Activated CD8-positive, alpha-beta T cell treated with anti-CD3 and anti-CD28 coated beads for 36 hours (primary cell): ENCODE measurements around the gene SLCO2A1. TPM values are rescaled to one million over a fixed set of nuclear protein-coding genes. Genes with fewer than 3 reads are reported as not detected.

Source experiments
- ATAC-seq: fragments of 200-7000 bp; cut with Tn5 transposase; one replicate; pipeline ENCODE4 v1.10.0; 2021; ENCODE audit warnings: mild to moderate bottlenecking, moderate library complexity
- CTCF ChIA-PET: fragments of 350-600 bp; sonication (Branson Sonifier 250); formaldehyde crosslinking; loops from one replicate; lab custom pipeline; 2021; ENCODE audit warnings: antibody characterized with exemption; lab: Charles Lee
- POLR2A ChIA-PET: fragments of 350-600 bp; sonication (Branson Sonifier 250); formaldehyde crosslinking; loops from one replicate; lab custom pipeline; 2021; ENCODE audit warnings: antibody characterized with exemption; lab: Charles Lee
- DNase-seq: peaks from one replicate; pipeline ENCODE4 v3.0.0-alpha.2; 2020
- H3K27ac Mint-ChIP-seq: one replicate; pipeline ENCODE4 v1.8.0; 2021; ENCODE audit warnings: mild to moderate bottlenecking, mixed read lengths
- H3K27me3 Mint-ChIP-seq: one replicate; pipeline ENCODE4 v1.8.0; 2021; ENCODE audit warnings: mixed read lengths
- H3K36me3 Mint-ChIP-seq: one replicate; pipeline ENCODE4 v1.8.0; 2021; ENCODE audit warnings: low read depth, mixed read lengths
- H3K4me1 Mint-ChIP-seq: one replicate; pipeline ENCODE4 v1.8.0; 2021; ENCODE audit warnings: low read depth, mixed read lengths
- H3K4me3 Mint-ChIP-seq: one replicate; pipeline ENCODE4 v1.8.0; 2021; ENCODE audit warnings: mild to moderate bottlenecking, moderate library complexity, mixed read lengths
- H3K9me3 Mint-ChIP-seq: one replicate; pipeline ENCODE4 v1.8.0; 2021; ENCODE audit warnings: mixed read lengths
- intact Hi-C: fragments of 100-400 bp; cut with micrococcal nuclease; formaldehyde crosslinking; loops from one replicate; pipeline ENCODE4 v1.10.0; 2022
- total RNA-seq, 2 experiments: library from RNA; stranded (reverse); gene quantifications; one replicate each; pipeline ENCODE4 v1.2.3, GENCODE V29; 2021
- TF ChIP-seq, protein P1 (sequence below): fragments of 200-600 bp; IDR thresholded peaks from one replicate; pipeline ENCODE4 v1.8.0; 2022; ENCODE audit warnings: antibody characterized with exemption, mild to moderate bottlenecking

SLCO2A1 gene
- total RNA-seq, 2 experiments from 2014 or later = not detected

DNA sequence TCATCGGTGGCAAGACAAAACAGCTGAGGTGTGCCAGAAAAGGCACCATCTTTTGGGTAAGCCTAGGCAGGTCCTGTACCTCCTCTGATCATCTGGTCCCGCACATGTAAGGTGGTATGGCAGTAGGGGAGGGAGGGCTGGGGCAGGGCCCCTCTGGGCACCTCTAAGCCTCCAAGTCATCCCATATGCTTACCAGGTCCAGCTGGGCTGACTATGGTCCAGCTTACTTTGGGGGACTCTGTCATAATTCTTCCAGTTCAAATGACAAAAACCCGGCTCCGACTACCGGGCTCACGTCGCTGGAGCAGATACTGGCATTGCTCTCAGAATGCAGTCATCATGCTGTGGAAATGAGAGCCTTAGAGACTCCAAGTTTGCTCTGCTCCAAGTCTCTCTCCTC lies 132.2 kb downstream of the SLCO2A1 start:
- Mint-ChIP-seq H3K27ac (no peak overlapping the region), H3K27me3 (peaks cover 34% of the 10 kb centered on the region), H3K9me3 (no peaks in the 10 kb centered on the region), H3K4me1 (peaks cover 2% of the 10 kb centered on the region), H3K36me3 (no peaks in the 10 kb centered on the region), H3K4me3 (no peak overlapping the region)
- POLR2A ChIA-PET = no interaction called here
- ATAC-seq = no peak
- intact Hi-C loops = no loop called here
- CTCF ChIA-PET = interaction anchor here (1.0 kb wide), 1 partner anchor 29 kb away, joined by 3 read pairs; no protein-coding TSS in a partner anchor
- DNase-seq = no peak
- TF ChIP-seq, protein P1, sequence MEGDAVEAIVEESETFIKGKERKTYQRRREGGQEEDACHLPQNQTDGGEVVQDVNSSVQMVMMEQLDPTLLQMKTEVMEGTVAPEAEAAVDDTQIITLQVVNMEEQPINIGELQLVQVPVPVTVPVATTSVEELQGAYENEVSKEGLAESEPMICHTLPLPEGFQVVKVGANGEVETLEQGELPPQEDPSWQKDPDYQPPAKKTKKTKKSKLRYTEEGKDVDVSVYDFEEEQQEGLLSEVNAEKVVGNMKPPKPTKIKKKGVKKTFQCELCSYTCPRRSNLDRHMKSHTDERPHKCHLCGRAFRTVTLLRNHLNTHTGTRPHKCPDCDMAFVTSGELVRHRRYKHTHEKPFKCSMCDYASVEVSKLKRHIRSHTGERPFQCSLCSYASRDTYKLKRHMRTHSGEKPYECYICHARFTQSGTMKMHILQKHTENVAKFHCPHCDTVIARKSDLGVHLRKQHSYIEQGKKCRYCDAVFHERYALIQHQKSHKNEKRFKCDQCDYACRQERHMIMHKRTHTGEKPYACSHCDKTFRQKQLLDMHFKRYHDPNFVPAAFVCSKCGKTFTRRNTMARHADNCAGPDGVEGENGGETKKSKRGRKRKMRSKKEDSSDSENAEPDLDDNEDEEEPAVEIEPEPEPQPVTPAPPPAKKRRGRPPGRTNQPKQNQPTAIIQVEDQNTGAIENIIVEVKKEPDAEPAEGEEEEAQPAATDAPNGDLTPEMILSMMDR = no peak

DNA sequence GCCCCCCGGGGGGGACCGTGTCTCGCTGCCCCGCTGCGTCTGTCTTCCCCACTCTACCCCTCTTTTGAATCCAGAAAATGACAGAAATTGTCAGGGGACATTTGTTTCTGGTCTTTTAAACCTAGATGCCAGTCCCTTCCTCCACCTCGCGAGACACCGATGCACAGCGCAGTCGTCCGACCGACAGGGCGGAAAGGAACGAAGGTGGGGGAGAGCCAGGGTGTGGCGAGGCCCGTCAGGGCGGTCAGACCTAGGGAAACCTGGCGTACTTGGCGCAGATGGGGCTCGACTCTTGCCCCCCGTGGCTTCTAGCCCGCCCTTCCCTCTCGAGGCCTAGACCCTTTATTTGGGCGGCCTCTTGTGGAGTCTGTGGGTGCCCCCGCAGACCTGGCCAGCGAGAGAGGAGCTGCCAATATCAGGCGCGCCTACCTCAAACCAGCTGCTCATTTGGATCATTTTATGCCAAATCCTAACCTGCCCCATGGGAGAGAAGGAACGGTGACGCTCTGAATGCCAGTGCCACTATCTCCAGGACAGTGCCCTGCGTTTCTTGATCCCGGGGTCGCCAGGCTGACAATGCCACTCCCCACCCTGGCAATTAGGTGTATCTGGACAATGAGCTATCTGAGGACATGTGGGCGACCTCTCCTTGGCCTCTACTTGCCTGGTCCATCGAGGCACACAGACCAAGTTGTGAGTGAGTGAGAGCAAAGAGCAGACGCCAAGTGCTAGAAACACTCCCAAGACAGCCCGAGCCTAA lies 133.5 kb downstream of the SLCO2A1 start:
- CTCF ChIA-PET = interaction anchor here (1.0 kb wide), 1 partner anchor 30 kb away, joined by 3 read pairs; no protein-coding TSS in a partner anchor
- peaks cover 2% of the 10 kb centered on the region for H3K4me1 Mint-ChIP-seq
- TF ChIP-seq, protein P1 = no peak
- peak; percentile 42 for ATAC-seq
- DNase-seq = peak; percentile 16
- H3K27me3 Mint-ChIP-seq = peaks cover 37% of the 10 kb centered on the region
- no peaks in the 10 kb centered on the region for H3K9me3 Mint-ChIP-seq
- H3K4me3 Mint-ChIP-seq = peak overlapping the region; percentile 58
- no peaks in the 10 kb centered on the region for H3K36me3 Mint-ChIP-seq
- no peak overlapping the region for H3K27ac Mint-ChIP-seq
- POLR2A ChIA-PET = interaction anchor here (0.7 kb wide), 1 partner anchor 9 kb away, joined by 3 read pairs; no protein-coding TSS in a partner anchor
- intact Hi-C loops = no loop called here

DNA sequence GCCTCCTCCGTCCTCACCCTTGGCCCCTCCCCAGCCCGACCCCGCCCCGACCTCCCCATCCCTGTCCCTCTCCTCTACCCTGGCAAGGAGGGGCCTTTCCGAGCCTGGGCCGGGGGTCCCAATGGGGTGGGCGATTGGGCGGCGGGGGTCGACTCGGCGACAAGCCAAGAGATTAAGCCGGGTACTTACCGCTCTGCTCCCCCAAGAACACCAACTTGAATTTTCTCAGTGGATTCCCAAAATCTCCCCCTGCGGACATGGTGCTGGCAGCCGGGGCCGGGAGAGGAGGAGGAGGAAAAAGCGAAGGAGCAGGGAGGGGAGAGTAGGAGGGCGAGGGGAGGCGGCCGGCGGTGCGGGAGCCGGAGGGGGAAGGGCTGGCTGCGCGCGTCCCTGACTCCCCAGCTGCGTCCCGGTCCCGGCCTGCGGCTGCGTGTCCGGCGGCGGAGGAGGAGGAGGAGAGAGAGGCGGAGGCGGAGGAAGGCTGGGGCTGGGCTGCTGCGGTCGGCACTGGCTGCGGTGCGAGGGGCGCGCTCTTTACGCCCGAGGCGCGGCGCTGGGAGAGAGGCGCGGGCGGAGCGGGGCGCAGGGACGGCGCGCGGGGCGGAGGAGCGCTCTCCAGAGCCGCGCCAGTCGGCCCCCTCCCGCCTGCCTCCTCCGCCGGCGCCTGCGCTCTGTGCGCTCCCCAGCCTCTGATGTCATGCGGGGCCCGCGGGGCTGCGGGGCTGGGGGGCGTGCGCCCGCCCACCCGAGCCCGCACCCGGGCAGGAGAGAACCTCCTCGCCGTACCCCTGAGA lies 134.3 kb downstream of the SLCO2A1 start, which contains the start of gene RAB6B:
RAB6B (minus strand) TSS at position 675 of the 794 bp plus-strand sequence; CDS start at position 259, 416 bp downstream.
- Mint-ChIP-seq H3K4me3 (peak within 1 kb of the TSS; percentile 58), H3K27ac (no peak within 1 kb of the TSS), H3K4me1 (peaks cover 2% of the 10 kb centered on the region), H3K9me3 (no peaks in the 10 kb centered on the region), H3K36me3 (no peaks in the 10 kb centered on the region), H3K27me3 (peaks cover 35% of the 10 kb centered on the region)
- POLR2A ChIA-PET = no interaction called here
- DNase-seq (peak; percentile 30), ATAC-seq (peak; percentile 90)
- CTCF ChIA-PET = no interaction called here
- TF ChIP-seq, protein P1 = no peak
- intact Hi-C loops = no loop called here

DNA sequence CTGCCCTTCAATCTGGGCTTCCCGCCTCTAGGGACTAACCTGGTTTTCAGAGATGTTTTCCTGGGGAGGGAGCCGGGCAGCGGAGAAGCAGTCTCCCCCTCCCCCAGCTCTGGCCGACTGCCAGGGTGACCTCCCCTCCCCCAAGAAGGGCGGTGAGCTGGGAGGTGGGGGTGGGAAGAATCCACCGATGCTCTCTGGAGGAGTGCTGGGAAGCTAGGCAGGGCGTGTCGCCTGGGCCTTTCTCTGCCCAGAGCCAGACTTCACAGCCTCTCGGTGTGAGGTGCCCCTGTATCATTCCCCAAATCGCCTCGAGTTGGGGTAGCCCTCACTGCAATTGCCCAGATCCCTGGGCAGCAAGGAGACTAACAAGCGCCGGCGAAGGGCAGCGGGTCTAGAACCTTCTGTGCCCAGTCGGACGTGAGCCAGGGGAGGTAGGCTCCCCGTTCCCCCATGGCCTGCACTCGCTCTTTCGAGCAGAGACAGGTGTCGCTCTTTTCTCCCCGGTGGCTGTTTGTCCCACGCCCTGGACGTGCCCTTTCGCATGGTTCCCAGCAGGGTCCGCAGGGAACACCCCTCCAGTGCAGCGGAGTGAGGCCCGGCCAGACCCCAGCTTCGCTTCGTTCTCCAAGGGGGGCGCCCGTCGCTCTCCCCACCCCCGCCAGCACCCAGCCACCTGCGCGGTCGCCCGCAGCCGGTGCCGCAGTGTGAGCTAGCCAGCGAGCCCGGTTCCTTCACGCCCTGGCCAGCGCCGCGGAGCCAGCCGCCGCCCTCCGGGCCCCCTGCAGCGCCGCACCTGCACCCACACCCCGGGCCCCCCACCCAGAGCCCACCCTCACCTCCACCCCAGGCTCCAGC lies 135.1 kb downstream of the SLCO2A1 start:
- no peak for ATAC-seq
- no peaks in the 10 kb centered on the region for H3K9me3 Mint-ChIP-seq
- POLR2A ChIA-PET = interaction anchor here (0.5 kb wide), 1 partner anchor 19 kb away, joined by 3 read pairs; no protein-coding TSS in a partner anchor
- intact Hi-C loops = no loop called here
- H3K4me1 Mint-ChIP-seq = peaks cover 2% of the 10 kb centered on the region
- no peaks in the 10 kb centered on the region for H3K36me3 Mint-ChIP-seq
- TF ChIP-seq, protein P1 = no peak
- H3K4me3 Mint-ChIP-seq = no peak overlapping the region
- CTCF ChIA-PET = no interaction called here
- no peak for DNase-seq
- H3K27me3 Mint-ChIP-seq = peaks cover 35% of the 10 kb centered on the region
- no peak overlapping the region for H3K27ac Mint-ChIP-seq
